GM19023 (cell line): ENCODE results near the gene PRPF4.
"Not testable (repeated sequence)": the region's sequence is repeated elsewhere in the genome, so short reads cannot be mapped to it uniquely, and the experiment has no call there.

Source experiments
- ATAC-seq: cut with Tn5 transposase; IDR thresholded peaks from one replicate; pipeline ENCODE4 v1.9.1; 2021; ENCODE audit warnings: mild to moderate bottlenecking, moderate library complexity; ENCODE audit not compliant: unreplicated experiment

Gene PRPF4

GRCh38 chr9:113267911-113268566 lies 7.4 kb upstream of the PRPF4 start:
- no peak for ATAC-seq

- ATAC-seq, result no peak
These were observed 6.1 kb upstream of the PRPF4 start for GRCh38 chr9:113269355-113269754.

GRCh38 chr9:113269871-113270270 lies 5.6 kb upstream of the PRPF4 start:
- ATAC-seq, result no peak

- peak; percentile 3 for ATAC-seq
These were observed 843 bp upstream of the PRPF4 start for GRCh38 chr9:113274474-113275156.

GRCh38 chr9:113278840-113279239 lies 3.4 kb downstream of the PRPF4 start:
- ATAC-seq, result no peak

GRCh38 chr9:113281356-113281755 lies 5.9 kb downstream of the PRPF4 start:
- ATAC-seq, result no peak

GRCh38 chr9:113289091-113289490 lies 13.6 kb downstream of the PRPF4 start:
- no peak for ATAC-seq

GRCh38 chr9:113290052-113290607 lies 14.7 kb downstream of the PRPF4 start:
- no peak for ATAC-seq

GRCh38 chr9:113293285-113293878 lies 17.9 kb downstream of the PRPF4 start:
- no peak for ATAC-seq

- ATAC-seq, result not testable (repeated sequence)
These were observed 20.8 kb downstream of the PRPF4 start for GRCh38 chr9:113296247-113296646.

- ATAC-seq, result no peak
These were observed 21.5 kb downstream of the PRPF4 start for GRCh38 chr9:113296796-113297558.

GRCh38 chr9:113298311-113298710 lies 22.9 kb downstream of the PRPF4 start:
- no peak for ATAC-seq

GRCh38 chr9:113298924-113299770 lies 23.7 kb downstream of the PRPF4 start:
- no peak for ATAC-seq

- ATAC-seq, result no peak
These were observed 24.4 kb downstream of the PRPF4 start for GRCh38 chr9:113299800-113300292.

- ATAC-seq, result no peak
These were observed 26.1 kb downstream of the PRPF4 start for GRCh38 chr9:113301548-113301947.

- ATAC-seq, result no peak
These were observed 27.4 kb downstream of the PRPF4 start, which contains the start of gene RNF183 for GRCh38 chr9:113302792-113303418. TSS of gene RNF183 (minus strand) at chr9:113303376. CDS start at chr9:113298184, 5,192 bp downstream.

- ATAC-seq, result no peak
These were observed 31.1 kb downstream of the PRPF4 start for GRCh38 chr9:113306566-113306965.

GRCh38 chr9:113307396-113307975 lies 32.0 kb downstream of the PRPF4 start:
- ATAC-seq, result no peak

- no peak for ATAC-seq
These were observed 33.9 kb downstream of the PRPF4 start for GRCh38 chr9:113309204-113309813.
